ENCODE results near the gene GCNT4.
"Not testable (repeated sequence)": the region's sequence is repeated elsewhere in the genome, so short reads cannot be mapped to it uniquely, and the experiment has no call there.

The GCNT4 gene

GRCh38 chr5:75052192-75053053, at the start of gene GCNT4:
Gene GCNT4 (minus strand): TSS chr5:75052558. CDS start chr5:75030037, 22,521 bp downstream.
- DNase-seq (ENCODE audit: low spot score), result peak; percentile 80

DNA sequence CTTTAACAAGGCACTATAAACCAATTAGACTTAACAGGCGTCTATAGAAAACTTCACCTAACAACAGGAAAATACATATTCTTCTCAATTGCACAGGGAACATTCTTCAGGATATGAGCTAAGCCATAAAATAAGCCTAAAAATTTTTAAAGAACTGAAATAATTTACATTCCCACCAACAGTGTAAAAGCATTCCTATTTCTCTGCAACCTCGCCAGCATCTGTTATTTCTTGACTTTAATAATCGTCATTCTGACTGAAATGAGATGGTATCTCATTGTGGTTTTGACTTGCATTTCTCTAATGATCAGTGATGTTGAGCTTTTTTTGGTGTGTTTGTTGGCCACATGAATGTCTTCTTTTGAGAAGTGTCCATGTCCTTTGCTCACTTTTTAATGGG, 43.6 kb upstream of the GCNT4 start:
- not testable (repeated sequence) for DNase-seq (ENCODE audit: low spot score)

GRCh38 chr5:75091597-75091996, 39.2 kb upstream of the GCNT4 start:
- DNase-seq (ENCODE audit: low spot score), result no peak

DNA sequence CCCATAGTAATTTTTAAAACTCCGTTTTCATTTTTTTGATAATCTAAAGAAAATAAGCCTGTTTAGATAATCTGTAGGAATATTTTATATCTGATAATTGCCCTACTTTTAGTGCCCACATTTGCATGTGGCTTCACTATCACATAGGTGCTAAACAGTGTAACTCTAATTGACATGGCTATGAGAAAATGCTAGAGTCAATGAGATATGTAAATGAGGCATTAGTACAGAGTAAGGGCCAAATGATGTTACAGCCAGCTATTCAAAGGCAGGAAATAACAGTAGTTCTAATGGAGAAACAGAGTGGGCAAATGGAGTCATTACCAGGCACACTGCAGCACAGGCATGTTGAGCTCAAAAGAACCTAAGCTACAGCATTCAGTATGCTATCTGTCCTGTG, 37.3 kb upstream of the GCNT4 start:
- DNase-seq (ENCODE audit: low spot score), result no peak

- DNase-seq (ENCODE audit: low spot score), result no peak
These were observed 36.8 kb upstream of the GCNT4 start for GRCh38 chr5:75089137-75089536.

GRCh38 chr5:75088648-75089047, 36.3 kb upstream of the GCNT4 start:
- no peak for DNase-seq (ENCODE audit: low spot score)

DNA sequence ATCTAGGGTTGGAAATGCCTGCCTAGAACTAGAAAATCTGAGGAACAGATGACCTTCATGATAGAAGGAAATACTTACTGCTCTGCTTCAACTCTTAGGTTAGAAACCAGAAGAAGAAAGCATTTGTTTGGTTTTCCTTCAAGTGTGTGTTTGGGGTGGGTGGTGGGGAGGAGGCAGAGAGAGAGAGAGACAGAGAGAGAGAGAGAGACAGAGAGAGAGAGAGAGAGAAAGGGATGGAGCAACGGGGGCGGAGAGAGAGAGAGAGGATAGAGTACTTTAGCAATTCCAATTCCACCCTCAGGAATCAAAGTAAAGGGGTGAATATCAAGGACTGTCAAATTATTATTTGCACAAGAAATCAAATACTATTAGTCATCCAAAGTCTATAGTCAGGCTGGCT, 29.2 kb upstream of the GCNT4 start:
- no peak for DNase-seq (ENCODE audit: low spot score)

GRCh38 chr5:75079346-75079745, 27.0 kb upstream of the GCNT4 start:
- DNase-seq (ENCODE audit: low spot score), result not testable (repeated sequence)

DNA sequence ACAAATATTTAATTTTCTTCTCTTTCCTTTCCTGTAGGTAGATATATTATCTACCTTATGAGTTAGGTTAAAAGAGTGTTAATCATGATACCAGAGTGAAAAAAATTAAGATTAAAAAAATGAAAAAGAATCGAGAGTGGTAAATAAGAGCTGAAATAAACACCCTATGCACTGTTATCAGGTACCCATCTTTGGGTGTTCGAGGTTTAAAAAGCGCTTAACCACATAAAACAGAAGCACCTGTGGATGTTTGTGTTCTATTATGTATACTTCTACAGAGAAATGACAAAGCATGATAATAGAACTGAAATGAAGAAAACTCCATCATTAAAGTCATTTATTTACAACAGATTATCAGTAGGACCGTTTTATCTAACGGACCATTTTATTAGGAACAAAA, 25.7 kb upstream of the GCNT4 start:
- no peak for DNase-seq (ENCODE audit: low spot score)

GRCh38 chr5:75072061-75072460, 19.7 kb upstream of the GCNT4 start:
- no peak for DNase-seq (ENCODE audit: low spot score)

GRCh38 chr5:75071100-75071499, 18.7 kb upstream of the GCNT4 start:
- no peak for DNase-seq (ENCODE audit: low spot score)

DNA sequence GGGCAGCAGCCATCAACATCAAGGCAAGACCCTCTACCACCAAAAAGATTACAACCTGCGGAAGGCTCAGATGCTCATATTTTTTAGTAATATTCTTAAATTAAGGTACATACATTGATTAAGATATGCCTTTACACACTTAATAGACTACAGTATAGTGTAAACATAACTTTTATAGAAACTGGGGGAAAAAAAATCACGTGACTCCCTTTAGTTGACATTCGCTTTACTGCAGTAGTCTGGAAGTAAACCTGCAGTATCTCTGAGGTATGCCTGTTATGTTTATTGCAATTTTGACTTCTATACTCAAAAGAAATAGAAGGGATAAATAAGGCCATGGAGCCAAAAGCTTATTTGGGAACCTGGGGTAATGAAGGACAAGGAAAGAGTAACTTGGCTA, 15.1 kb upstream of the GCNT4 start:
- no peak for DNase-seq (ENCODE audit: low spot score)

DNA sequence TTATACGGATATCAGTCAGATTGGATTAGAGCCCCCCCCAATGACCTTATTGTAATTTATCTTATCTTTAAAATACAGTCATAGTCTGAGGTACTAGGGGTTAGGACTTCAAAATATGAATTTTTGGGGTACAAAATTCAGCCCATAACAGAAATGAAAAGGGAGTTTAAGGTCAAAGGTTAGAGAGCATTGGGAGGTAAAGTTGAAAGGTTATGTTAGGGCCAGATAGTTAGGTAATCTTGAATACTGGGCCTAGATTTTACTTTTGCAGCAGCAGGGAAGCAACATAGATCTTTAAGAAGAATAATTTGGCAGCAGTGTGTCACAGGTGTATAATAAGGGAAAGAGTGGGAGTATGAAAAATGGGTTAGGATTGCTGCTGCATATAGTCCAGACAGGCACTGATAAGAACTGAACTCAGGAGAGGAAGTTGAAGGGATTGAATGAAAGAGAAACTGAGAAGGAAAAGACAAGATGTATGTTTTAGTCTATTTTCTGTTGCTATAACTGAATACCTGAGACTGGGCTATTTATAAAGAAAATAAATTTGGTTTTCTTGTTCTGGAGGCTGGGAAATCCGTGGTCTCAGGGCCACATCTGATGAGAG, 10.7 kb upstream of the GCNT4 start:
- no peak for DNase-seq (ENCODE audit: low spot score)

GRCh38 chr5:75059912-75060545, 7.7 kb upstream of the GCNT4 start:
- no peak for DNase-seq (ENCODE audit: low spot score)

GRCh38 chr5:75058986-75059535, 6.7 kb upstream of the GCNT4 start:
- no peak for DNase-seq (ENCODE audit: low spot score)

- DNase-seq (ENCODE audit: low spot score), result no peak
These were observed 5.2 kb upstream of the GCNT4 start for GRCh38 chr5:75057561-75057960.

DNA sequence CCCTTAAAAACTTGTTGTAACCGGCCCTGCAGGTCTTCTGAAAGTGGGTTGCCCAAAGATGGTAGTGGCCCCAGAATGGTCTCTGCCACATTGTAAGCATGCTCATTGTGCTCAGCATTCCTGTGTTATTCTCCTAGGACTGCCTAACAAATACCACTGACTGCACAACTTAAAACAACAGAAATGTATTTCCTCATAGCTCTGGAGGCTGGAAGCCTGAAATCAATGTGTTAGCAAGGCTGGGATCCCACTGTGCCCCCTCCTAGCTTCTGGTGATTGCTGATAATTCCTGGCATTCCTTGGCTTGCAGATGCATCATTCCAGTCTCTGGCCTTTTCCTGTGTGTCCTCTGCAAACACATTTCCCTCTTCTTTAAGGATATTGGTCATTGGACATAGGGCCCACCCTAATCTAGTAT, 3.4 kb upstream of the GCNT4 start:
- no peak for DNase-seq (ENCODE audit: low spot score)

- peak; percentile 72 for DNase-seq (ENCODE audit: low spot score)
These were observed 2.0 kb upstream of the GCNT4 start for GRCh38 chr5:75054134-75054930.

- peak; percentile 74 for DNase-seq (ENCODE audit: low spot score)
These were observed 1.2 kb upstream of the GCNT4 start for GRCh38 chr5:75053304-75054133.

- no peak for DNase-seq (ENCODE audit: low spot score)
These were observed 621 bp upstream of the GCNT4 start for GRCh38 chr5:75053054-75053303.

- no peak for DNase-seq (ENCODE audit: low spot score)
These were observed 1.1 kb downstream of the GCNT4 start for GRCh38 chr5:75051217-75051751.
